Kidney (tissue), 14 donors: ENCODE data around the gene MPEG1. TPM values are rescaled to one million over a fixed set of nuclear protein-coding genes. Genes with fewer than 3 reads are reported as not detected.

Source experiments
- DNase-seq, 5 donors: peaks; one replicate each; pipeline ENCODE4 v3.0.0-alpha.2; 2013 to 2020
- FAIRE-seq: peaks from 2 replicates; lab custom pipeline; 2012; peaks lifted over from hg19 to GRCh38; lab: Jason Lieb, UNC
- H3K27ac ChIP-seq, 2 donors: one replicate each; pipeline ENCODE4 v1.7.0; 2013; ENCODE audit warnings: low read depth in 2 of 2, low read length in 2 of 2, inconsistent platforms in 1 of 2
- H3K27me3 ChIP-seq: one replicate; pipeline ENCODE4 v1.7.1; 2013; ENCODE audit warnings: low read length, inconsistent platforms; ENCODE audit not compliant: control insufficient read depth, insufficient read depth
- H3K36me3 ChIP-seq, 3 donors: one replicate each; pipeline versions ENCODE4 v1.7.0 to v1.7.1; 2013; ENCODE audit warnings: low read length in 3 of 3, control low read depth in 1 of 3, inconsistent platforms in 1 of 3; ENCODE audit not compliant: insufficient read depth in 3 of 3, control insufficient read depth in 2 of 3
- H3K4me1 ChIP-seq, 3 donors: one replicate each; pipeline versions ENCODE4 v1.7.0 to v1.7.1; 2013; ENCODE audit warnings: low read length in 3 of 3, inconsistent platforms in 1 of 3, low read depth in 1 of 3; ENCODE audit not compliant: control insufficient read depth in 2 of 3, insufficient read depth in 2 of 3
- H3K4me3 ChIP-seq, 3 donors: one replicate each; pipeline versions ENCODE4 v1.7.0 to v1.8.1; 2013; ENCODE audit warnings: low read length in 3 of 3, control low read depth in 1 of 3, inconsistent platforms in 1 of 3
- H3K9ac ChIP-seq, 3 donors: one replicate each; pipeline versions ENCODE4 v1.7.0 to v1.7.1; 2013; ENCODE audit warnings: low read length in 3 of 3, control low read depth in 1 of 3, inconsistent platforms in 1 of 3
- H3K9me3 ChIP-seq, 3 donors: one replicate each; pipeline versions ENCODE4 v1.7.0 to v1.7.1; 2013; ENCODE audit warnings: low read length in 3 of 3, control low read depth in 1 of 3, inconsistent platforms in 1 of 3; ENCODE audit not compliant: control insufficient read depth in 2 of 3, insufficient read depth in 1 of 3
- CTCF ChIP-seq: IDR thresholded peaks from 3 replicates; pipeline ENCODE4 v1.5.1; 2012; ENCODE audit warnings: mild to moderate bottlenecking, moderate library complexity, borderline replicate concordance; ENCODE audit not compliant: insufficient read depth; ENCODE audit errors: extremely low read depth
- intact Hi-C: fragments of 100-400 bp; cut with DNase I; formaldehyde crosslinking; loops from one replicate; pipeline ENCODE4 v1.11.1; 2022
- polyA plus RNA-seq: library from polyadenylated mRNA; stranded (reverse); fragments of 350-450 nt; fragmentation: Illumina TruSeq; extraction: RNeasy Lipid Tissue Mini Kit (QIAGEN cat#74804); gene quantifications from one replicate; pipeline ENCODE4 v1.2.3, GENCODE V29; 2014; ENCODE audit warnings: low read depth, low replicate concordance; ENCODE audit not compliant: insufficient read depth
- total RNA-seq: library from RNA; stranded (reverse); fragmentation: NEBNext Ultra II Directional; extraction: Animal tissue kit (Norgen Biotek cat#: 25700); gene quantifications from one replicate; pipeline ENCODE4 v1.2.1, GENCODE V29; 2021
- donor health status: control.
- donor health status: control.
- donor health status: control.
- donor health status: control.
- donor health status: control.
- donor health status: DM: yes; HTN: yes; CAD: no.
- donor health status: Normal renal cell carcinoma (clear cell type).

MPEG1 gene
- total and polyA plus RNA-seq, 2 donors from 2014 or later, result 2.6 to 33.1 TPM

DNA sequence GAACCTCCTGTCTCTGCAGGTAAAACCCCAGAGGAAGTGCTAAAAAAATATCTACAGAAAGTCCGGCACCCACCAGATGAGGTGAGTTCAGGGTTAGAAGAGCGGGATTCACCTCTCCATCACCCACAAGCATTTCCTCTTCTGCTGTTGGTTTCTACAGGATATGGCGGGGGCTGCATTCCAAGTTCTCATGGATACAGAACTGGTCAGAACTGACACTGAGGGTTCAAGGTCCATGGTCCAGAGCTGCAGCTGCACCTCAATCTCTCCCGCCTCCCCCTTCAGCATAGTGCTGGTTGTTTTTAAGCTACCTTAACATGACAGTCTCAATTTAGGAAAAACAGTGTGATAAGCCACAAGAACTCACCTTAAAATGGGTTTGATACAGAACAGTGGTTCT lies 21.6 kb downstream of the MPEG1 start:
- no peaks in the 10 kb centered on the region for H3K9me3 ChIP-seq
- peaks cover 7 to 24% (median 17%) of the 10 kb centered on the region in 3 donors for H3K4me1 ChIP-seq
- FAIRE-seq, result no peak
- no peak for TF ChIP-seq CTCF
- intact Hi-C loops, result no loop called here
- H3K27me3 ChIP-seq, result no peaks in the 10 kb centered on the region
- no peak overlapping the region for H3K9ac ChIP-seq
- H3K27ac ChIP-seq, result peak overlapping the region; percentile 51 to 58
- peaks cover 14 to 19% (median 15%) of the 10 kb centered on the region in 3 donors for H3K36me3 ChIP-seq
- peak in 1 of 5 donors; percentile 31 for DNase-seq
- peak overlapping the region in 1 of 3 donors; percentile 7 for H3K4me3 ChIP-seq

DNA sequence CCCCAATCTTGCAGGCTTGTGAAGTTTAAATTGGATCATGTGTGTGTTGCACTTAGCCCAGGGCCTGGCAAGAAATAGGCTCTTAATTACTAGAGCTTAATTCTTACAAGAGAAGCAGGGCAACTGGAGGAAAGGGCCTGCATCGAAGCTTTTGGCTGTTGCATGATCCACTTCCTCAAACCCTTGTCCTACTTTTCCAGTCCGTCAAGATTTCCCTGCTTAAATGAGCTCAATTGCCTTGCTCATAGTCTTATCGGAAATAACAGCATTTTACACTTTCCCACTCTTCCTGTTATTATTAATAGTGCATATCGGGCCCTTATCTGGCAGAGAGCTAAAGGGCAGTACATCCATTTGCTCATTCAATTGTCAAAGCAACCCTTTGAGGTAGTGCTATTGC lies 22.7 kb downstream of the MPEG1 start:
- peaks cover 15 to 24% (median 17%) of the 10 kb centered on the region in 3 donors for H3K4me1 ChIP-seq
- FAIRE-seq (no peak), DNase-seq (no peak)
- no peak overlapping the region for H3K4me3 ChIP-seq
- no peaks in the 10 kb centered on the region for H3K9me3 ChIP-seq
- intact Hi-C loops, result no loop called here
- no peak overlapping the region for H3K9ac ChIP-seq
- TF ChIP-seq CTCF, result no peak
- H3K27ac ChIP-seq, result peak overlapping the region in 1 of 2 donors; percentile 18
- H3K36me3 ChIP-seq, result peaks cover 8 to 15% (median 12%) of the 10 kb centered on the region in 3 donors
- H3K27me3 ChIP-seq, result no peaks in the 10 kb centered on the region

DNA sequence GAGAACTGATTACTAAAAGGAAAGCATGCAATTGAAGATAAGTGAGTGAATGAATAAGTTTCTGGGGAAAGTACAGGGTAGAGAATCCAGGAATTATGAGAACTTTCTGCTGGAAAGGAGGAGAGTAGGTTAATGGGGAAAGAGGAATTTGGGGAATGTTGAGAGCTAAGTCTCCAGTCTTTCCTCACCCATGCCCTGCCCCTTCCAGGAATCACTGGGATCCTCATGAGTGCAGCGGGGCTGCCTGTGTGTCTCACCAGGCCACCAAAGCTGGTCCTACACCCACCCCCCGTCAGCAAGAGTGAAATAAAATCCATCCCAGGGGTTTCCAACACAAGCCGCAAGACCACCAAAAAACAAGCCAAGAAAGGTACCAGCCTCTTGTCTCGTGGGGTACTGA lies 23.8 kb downstream of the MPEG1 start:
- FAIRE-seq (no peak), DNase-seq (no peak)
- TF ChIP-seq CTCF, result no peak
- Histone ChIP-seq H3K4me1 (peaks cover 17 to 24% (median 19%) of the 10 kb centered on the region in 3 donors), H3K9ac (no peak overlapping the region), H3K27ac (peak overlapping the region in 1 of 2 donors; percentile 60), H3K36me3 (peaks cover 5 to 14% (median 6%) of the 10 kb centered on the region in 3 donors), H3K4me3 (no peak overlapping the region), H3K27me3 (no peaks in the 10 kb centered on the region), H3K9me3 (no peaks in the 10 kb centered on the region)
- intact Hi-C loops, result no loop called here

DNA sequence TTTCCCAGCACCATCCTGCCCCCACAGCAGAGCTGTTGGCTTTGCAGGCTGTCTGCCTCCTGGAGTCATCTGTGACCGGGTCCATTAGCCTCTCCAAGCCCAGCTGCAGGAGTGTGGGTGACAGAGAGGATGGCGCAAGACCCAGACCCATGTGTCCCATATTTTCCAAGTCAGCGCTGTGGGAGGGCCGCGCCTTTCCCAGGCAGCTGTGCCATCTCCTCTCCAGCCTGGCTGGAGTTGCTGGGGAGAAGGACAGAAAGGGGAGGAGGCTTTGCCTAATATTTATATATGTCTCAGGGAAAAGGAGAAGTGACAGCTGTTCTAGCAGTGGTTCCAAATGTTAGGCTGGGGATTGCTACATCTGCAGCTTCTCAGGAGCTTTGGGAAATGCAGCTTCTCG lies 25.1 kb downstream of the MPEG1 start:
- no peak overlapping the region for H3K9ac ChIP-seq
- peaks cover 17 to 26% (median 19%) of the 10 kb centered on the region in 3 donors for H3K4me1 ChIP-seq
- DNase-seq (peak; percentile 69 to 94 (median 73)), FAIRE-seq (no peak)
- no peaks in the 10 kb centered on the region for H3K27me3 ChIP-seq
- H3K9me3 ChIP-seq, result no peaks in the 10 kb centered on the region
- H3K4me3 ChIP-seq, result no peak overlapping the region
- H3K27ac ChIP-seq, result peak overlapping the region in 1 of 2 donors; percentile 19
- TF ChIP-seq CTCF, result no peak
- peaks cover 3 to 16% (median 7%) of the 10 kb centered on the region in 3 donors for H3K36me3 ChIP-seq
- intact Hi-C loops, result no loop called here
